ENCODE data around the gene MCAT. TPM values are rescaled to one million over a fixed set of nuclear protein-coding genes. Genes with fewer than 3 reads are reported as not detected.

MCAT gene
- total RNA-seq, 1 donor from 2014 or later, result 12.1 TPM

- intact Hi-C loops (cut with micrococcal nuclease), result no loop called here
Measured at GRCh38 chr22:43098356-43098755, 44.8 kb downstream of the MCAT start.

- intact Hi-C loops (cut with micrococcal nuclease), result no loop called here
Measured at GRCh38 chr22:43096420-43096819, 46.8 kb downstream of the MCAT start.

DNA sequence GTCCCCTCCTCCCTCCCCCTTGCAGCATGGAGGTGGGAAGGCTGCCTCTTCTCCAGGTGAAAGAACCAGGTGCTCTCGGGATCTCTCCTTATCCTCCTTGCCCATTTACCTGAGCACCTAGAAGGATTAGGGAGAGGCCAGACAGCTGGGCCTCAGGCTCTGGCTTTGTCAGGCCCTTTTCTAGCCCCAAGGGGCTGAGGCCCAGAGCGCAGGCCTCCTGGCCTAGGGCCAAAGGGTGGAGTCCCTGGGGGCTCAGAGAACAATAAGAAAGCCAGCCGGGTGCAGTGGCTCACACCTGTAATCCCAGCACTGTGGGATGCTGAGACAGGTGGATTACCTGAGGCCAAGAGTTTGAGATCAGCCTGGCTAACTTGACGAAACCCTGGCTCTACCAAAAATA is 48.6 kb downstream of the MCAT start:
- intact Hi-C loops (cut with micrococcal nuclease), result no loop called here

DNA sequence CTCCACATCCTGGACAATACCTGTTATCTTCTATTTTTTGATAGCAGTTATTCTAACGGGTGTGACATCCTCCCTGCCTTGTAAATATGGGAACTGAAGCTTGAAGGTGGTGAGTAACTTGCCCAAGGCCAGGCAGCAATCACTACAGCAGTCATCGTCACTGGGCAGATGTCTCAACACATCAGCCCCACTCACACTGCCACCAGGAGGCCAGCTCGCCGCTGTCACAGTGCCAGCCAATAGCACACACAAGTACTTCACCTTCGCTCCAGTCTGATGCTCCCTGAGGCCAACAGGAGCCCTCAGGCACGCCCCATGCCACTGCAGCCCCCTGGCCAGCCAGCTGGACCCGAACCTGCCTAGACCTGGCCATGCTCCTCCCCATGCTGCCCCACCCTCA is 49.1 kb downstream of the MCAT start:
- intact Hi-C loops (cut with micrococcal nuclease), result no loop called here

DNA sequence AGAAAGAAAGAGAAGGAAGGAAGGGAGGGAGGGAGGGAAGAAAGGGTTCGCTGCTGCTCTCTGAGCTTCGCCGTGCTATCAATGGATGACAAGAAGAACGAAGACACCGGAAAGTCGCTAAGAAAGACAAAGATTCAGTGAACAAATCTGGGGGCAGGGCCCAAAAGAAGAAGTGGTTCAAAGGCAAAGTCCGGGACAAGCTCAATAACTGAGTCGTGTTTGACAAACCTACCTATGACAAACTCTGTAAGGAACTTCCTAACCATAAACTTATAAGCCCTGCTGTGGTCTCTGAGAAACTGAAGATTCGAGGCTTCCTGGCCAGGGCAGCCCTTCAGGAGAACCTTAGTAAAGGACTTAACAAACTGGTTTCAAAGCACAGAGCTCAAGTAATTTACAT is 51.1 kb downstream of the MCAT start:
- intact Hi-C loops (cut with micrococcal nuclease), result no loop called here

- intact Hi-C loops (cut with micrococcal nuclease), result loop anchor here (1.0 kb wide), 1 partner anchor 310 kb away; no protein-coding TSS in a partner anchor
Measured at GRCh38 chr22:43090130-43090789, 52.9 kb downstream of the MCAT start.

- intact Hi-C loops (cut with micrococcal nuclease), result loop anchor here (1.0 kb wide), 1 partner anchor 54 kb away; the partner anchor contains the start of gene MCAT
Measured at GRCh38 chr22:43088984-43089717, 54.0 kb downstream of the MCAT start, which contains the start of gene TTLL1. Gene TTLL1 (minus strand): TSS chr22:43089391. CDS start chr22:43075586, 13,805 bp downstream.

- intact Hi-C loops (cut with micrococcal nuclease), result no loop called here
Measured at GRCh38 chr22:43088627-43088983, 54.6 kb downstream of the MCAT start.

- intact Hi-C loops (cut with micrococcal nuclease), result no loop called here
Measured at GRCh38 chr22:43085658-43086606, 57.3 kb downstream of the MCAT start.

Other genes with a start within 250 kb of the MCAT start
- gene PACSIN2, start 128.2 kb downstream of the MCAT start, total RNA-seq, result 30.6 and 33.4 TPM in 2 replicates
- 6.6 and 6.7 TPM in 2 replicates for gene TTLL1, start 54.0 kb downstream of the MCAT start, total RNA-seq
- gene BIK, start 32.6 kb downstream of the MCAT start, total RNA-seq, result 2.0 and 2.5 TPM in 2 replicates
- gene TSPO, start 8.2 kb upstream of the MCAT start, total RNA-seq, result 96.4 and 100 TPM in 2 replicates
- 51.3 and 53.0 TPM in 2 replicates for gene TTLL12, start 43.7 kb upstream of the MCAT start, total RNA-seq
- gene SCUBE1, start 200.0 kb upstream of the MCAT start, total RNA-seq, result 0.11 and 0.14 TPM in 2 replicates

Data from T-helper 2 cell treated with Interferon-gamma antibody and Interleukin-4, amounts not matched to agents 100 ng/mL and 5 ng/mL, for 36 hours (primary cell).